ENCODE results near the gene PML.
"Not testable (repeated sequence)": the region's sequence is repeated elsewhere in the genome, so short reads cannot be mapped to it uniquely, and the experiment has no call there.

The PML gene

GRCh38 chr15:74062671-74063070 lies 68.2 kb downstream of the PML start:
- TF ChIP-seq CTCF (IDR thresholded peaks at IDR 0.05; ENCODE audit: insufficient read depth, low read length) = no peak
- no peak for DNase-seq (ENCODE audit: low read depth in 1 of 2, low spot score in 1 of 2)
- Histone ChIP-seq H3K27me3 (ENCODE audit: insufficient read depth, poor library complexity, severe bottlenecking) (no peaks in the 10 kb centered on the region), H3K4me3 (replicated peaks; ENCODE audit: insufficient read depth, low read length) (no peak overlapping the region), H3K27ac (replicated peaks) (no peak overlapping the region)

- H3K4me3 ChIP-seq (replicated peaks; ENCODE audit: insufficient read depth, low read length); DNase-seq (ENCODE audit: low read depth in 1 of 2, low spot score in 1 of 2); H3K27me3 ChIP-seq (ENCODE audit: insufficient read depth, poor library complexity, severe bottlenecking); H3K27ac ChIP-seq (replicated peaks): not testable (repeated sequence)
These were observed 69.1 kb downstream of the PML start for GRCh38 chr15:74063425-74064146.

DNA sequence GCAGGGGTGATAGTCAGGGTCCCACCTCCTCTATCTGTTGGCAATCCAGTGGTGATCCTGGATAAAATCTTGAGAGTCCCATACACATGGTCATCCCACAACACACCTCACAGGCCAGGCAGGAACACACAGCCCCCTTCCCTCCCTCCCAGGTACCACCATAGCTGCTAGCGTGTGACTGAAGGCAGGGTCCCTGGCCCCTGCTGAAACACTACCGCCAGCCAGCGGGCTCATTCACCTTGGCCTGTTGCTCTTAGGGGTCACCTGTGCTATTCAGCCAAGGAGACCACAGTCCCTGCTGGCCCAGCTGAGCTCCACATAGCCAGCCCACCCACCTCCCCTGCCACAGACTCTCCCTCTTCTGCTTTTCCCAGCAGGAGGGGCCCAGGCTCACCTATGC lies 69.7 kb downstream of the PML start:
- not testable (repeated sequence) for H3K27ac ChIP-seq (replicated peaks); H3K4me3 ChIP-seq (replicated peaks; ENCODE audit: insufficient read depth, low read length); DNase-seq (ENCODE audit: low read depth in 1 of 2, low spot score in 1 of 2); H3K27me3 ChIP-seq (ENCODE audit: insufficient read depth, poor library complexity, severe bottlenecking)

- DNase-seq (ENCODE audit: low read depth in 1 of 2, low spot score in 1 of 2); H3K4me3 ChIP-seq (replicated peaks; ENCODE audit: insufficient read depth, low read length); H3K27ac ChIP-seq (replicated peaks); H3K27me3 ChIP-seq (ENCODE audit: insufficient read depth, poor library complexity, severe bottlenecking): not testable (repeated sequence)
These were observed 70.3 kb downstream of the PML start for GRCh38 chr15:74064822-74065221.

DNA sequence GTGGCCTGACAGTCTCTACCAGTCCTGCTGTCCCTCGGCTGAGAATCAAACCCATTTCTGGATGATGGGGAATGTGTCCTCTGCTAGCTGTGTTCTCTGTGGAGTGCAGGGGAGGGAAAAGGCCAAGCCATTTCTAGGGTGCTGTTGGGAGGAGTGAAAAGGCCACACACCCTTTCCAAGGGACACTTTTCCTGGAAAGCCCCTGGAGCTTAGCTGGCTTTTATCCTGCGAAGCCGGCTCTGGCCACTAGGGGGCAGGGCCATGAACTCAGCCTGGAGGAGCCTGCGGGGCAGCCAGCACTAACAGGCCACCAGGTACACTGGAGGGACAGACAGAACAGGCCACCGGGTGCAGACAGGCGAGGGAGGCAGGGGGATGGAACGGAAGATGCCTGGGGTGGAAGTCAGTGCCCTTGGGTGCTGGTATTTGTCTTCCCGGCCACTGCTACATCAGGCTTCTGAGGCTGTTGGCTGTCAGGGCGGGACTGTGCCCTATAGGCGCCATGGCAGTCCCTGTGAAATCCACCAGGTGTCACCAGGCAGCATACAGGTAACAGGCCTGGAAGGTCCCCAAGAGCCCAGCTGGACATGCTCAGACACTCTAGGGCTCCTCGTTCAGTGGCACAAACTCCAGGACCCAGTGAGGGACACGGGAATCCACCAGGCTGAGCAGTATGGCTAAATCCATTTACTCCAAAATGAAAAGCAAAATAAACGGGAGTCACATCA lies 71.3 kb downstream of the PML start:
- not testable (repeated sequence) for H3K4me3 ChIP-seq (replicated peaks; ENCODE audit: insufficient read depth, low read length); H3K27ac ChIP-seq (replicated peaks); H3K27me3 ChIP-seq (ENCODE audit: insufficient read depth, poor library complexity, severe bottlenecking)
- DNase-seq (ENCODE audit: low read depth in 1 of 2, low spot score in 1 of 2) = peak in 1 of 2 experiments; percentile 14

GRCh38 chr15:74071645-74072044 lies 77.1 kb downstream of the PML start:
- H3K27me3 ChIP-seq (ENCODE audit: insufficient read depth, poor library complexity, severe bottlenecking); H3K27ac ChIP-seq (replicated peaks); DNase-seq (ENCODE audit: low read depth in 1 of 2, low spot score in 1 of 2); H3K4me3 ChIP-seq (replicated peaks; ENCODE audit: insufficient read depth, low read length): not testable (repeated sequence)

GRCh38 chr15:74072132-74072531 lies 77.6 kb downstream of the PML start:
- H3K27ac ChIP-seq (replicated peaks); H3K27me3 ChIP-seq (ENCODE audit: insufficient read depth, poor library complexity, severe bottlenecking); H3K4me3 ChIP-seq (replicated peaks; ENCODE audit: insufficient read depth, low read length); DNase-seq (ENCODE audit: low read depth in 1 of 2, low spot score in 1 of 2): not testable (repeated sequence)

DNA sequence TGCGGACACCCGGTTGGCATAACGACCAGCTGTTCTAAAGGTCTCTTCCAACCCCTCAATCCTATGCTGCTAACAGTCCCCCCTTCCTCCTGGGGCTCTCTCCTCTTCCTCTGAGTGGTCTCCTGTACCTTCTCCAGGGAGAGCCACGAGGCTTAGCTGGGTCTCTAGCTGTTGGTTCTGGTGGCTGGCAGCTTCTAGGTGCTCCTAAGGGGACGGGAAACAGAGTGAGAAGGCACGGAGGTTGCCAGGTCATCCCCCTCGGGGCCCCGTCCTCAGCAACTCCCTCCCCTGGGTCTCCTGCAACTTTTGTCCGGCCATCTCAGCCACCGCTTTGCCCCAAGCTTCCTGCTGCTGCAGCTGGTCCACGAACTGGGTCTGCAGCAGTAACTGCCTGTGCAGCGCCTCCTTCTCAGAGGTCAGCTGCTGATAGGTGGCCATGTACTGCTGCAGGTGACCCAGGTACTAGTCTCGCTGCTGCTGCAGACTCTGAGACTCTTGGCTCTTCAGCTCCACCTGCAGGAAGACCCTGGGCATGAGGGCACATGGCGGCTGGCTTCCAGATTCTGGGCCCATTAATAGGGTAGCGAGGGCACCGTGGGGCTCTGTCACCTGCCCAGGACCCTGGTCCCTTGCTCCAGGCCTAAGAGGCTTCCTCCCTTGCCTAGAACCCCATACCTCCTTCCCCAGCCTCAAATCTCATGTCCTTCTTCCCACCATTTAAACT lies 78.3 kb downstream of the PML start:
- not testable (repeated sequence) for H3K27ac ChIP-seq (replicated peaks); H3K4me3 ChIP-seq (replicated peaks; ENCODE audit: insufficient read depth, low read length); H3K27me3 ChIP-seq (ENCODE audit: insufficient read depth, poor library complexity, severe bottlenecking)
- peak in 1 of 2 experiments; percentile 41 for DNase-seq (ENCODE audit: low read depth in 1 of 2, low spot score in 1 of 2)

DNA sequence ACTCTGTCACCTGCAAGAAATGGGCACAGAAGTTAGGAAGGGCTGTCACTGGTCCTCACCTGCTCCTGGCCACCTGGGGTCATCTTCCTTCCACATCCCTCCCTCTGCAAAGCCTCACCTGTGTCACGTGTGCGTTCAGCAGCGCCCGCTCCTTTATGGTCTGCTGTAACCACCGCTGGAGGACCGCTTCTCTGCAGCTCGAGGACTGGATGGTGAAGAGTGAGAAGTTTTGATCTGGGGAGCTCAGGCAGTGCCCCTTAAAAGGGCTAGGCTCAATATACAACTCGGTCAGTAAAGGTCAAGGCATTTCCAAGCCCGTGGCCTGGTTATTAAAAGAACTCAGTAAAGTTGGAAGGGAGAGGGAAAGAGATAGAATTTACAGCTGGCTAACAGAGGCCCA lies 81.3 kb downstream of the PML start:
- not testable (repeated sequence) for DNase-seq (ENCODE audit: low read depth in 1 of 2, low spot score in 1 of 2); H3K27ac ChIP-seq (replicated peaks); H3K27me3 ChIP-seq (ENCODE audit: insufficient read depth, poor library complexity, severe bottlenecking)

GRCh38 chr15:74082450-74082849 lies 87.9 kb downstream of the PML start, which contains the start of gene GOLGA6A:
Gene GOLGA6A, minus strand, starts transcription at chr15:74082550. Its CDS starts 41 bp downstream, at chr15:74082509.
- not testable (repeated sequence) for H3K4me3 ChIP-seq (replicated peaks; ENCODE audit: insufficient read depth, low read length); H3K27ac ChIP-seq (replicated peaks); DNase-seq (ENCODE audit: low read depth in 1 of 2, low spot score in 1 of 2); H3K27me3 ChIP-seq (ENCODE audit: insufficient read depth, poor library complexity, severe bottlenecking)

More for the DNA sequence above, 81.3 kb downstream of the PML start:
- H3K4me3 ChIP-seq (replicated peaks; ENCODE audit: insufficient read depth, low read length) = not testable (repeated sequence)

DNA sequence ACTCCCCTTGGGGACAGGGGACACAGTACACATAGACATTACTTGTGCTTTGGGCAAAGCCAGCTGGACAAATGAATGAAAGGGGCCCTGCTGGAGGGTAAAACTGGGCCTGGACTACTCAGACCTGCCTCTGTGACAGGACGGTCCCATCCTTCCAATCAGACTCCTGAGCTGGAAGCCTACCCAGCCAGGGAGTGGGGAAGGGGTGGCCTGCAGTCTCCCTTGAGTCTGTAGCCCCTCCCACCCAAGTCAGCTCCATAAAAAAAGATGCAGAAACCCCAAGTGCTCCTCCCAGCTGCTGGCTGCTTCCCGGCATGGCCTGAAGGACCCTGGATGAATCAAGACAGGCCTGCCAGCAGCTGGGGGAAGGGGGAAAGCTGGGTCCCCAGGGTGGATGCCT lies 100.1 kb downstream of the PML start:
- H3K27ac ChIP-seq (replicated peaks); DNase-seq (ENCODE audit: low read depth in 1 of 2, low spot score in 1 of 2); H3K4me3 ChIP-seq (replicated peaks; ENCODE audit: insufficient read depth, low read length); H3K27me3 ChIP-seq (ENCODE audit: insufficient read depth, poor library complexity, severe bottlenecking): not testable (repeated sequence)

GRCh38 chr15:74095610-74096009 lies 101.1 kb downstream of the PML start:
- DNase-seq (ENCODE audit: low read depth in 1 of 2, low spot score in 1 of 2); H3K27ac ChIP-seq (replicated peaks); H3K27me3 ChIP-seq (ENCODE audit: insufficient read depth, poor library complexity, severe bottlenecking); H3K4me3 ChIP-seq (replicated peaks; ENCODE audit: insufficient read depth, low read length): not testable (repeated sequence)

DNA sequence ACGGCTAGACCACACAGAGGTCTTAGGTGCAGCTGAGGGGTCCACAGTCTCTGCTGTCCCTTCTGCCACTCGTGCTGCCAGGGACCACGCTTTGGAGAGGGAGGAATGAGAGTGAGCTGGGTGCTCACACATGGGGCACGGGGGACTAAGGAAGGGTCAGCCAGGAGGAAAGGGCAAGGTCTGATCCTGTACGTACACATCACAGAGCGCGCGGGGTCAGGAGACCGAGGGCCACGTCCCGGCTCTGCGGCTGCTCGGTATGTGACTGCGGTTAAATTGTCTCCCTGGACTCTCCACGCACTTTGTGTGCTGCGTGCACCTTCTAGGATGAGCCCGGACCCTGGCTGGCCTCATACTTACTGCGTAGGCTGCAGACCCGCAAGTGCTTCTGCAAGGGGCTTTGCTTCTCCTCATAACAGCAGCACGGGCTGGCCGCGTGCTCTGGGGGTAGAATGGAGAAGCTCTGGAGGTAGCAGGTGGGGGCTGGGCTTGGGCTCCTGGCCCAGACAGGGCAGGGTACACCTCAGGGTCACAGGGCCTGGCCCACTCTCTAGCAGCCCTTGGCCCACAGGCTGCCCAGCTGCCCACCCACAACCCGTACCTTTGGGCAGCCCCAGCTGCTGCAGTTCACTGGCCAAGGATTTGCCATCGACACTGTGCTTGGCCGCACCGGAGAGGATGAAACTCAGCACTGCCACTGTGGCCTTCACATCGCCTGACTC lies 102.4 kb downstream of the PML start:
- DNase-seq (ENCODE audit: low read depth in 1 of 2, low spot score in 1 of 2); H3K27ac ChIP-seq (replicated peaks); H3K4me3 ChIP-seq (replicated peaks; ENCODE audit: insufficient read depth, low read length); H3K27me3 ChIP-seq (ENCODE audit: insufficient read depth, poor library complexity, severe bottlenecking): not testable (repeated sequence)
